K562 (cell line): ENCODE results near the gene TNIP1. TPM values are rescaled to one million over a fixed set of nuclear protein-coding genes. Genes with fewer than 3 reads are reported as not detected.

Experiments
- ADNP ChIP-seq: fragments of 200-800 bp; sonication (Bioruptor generic); IDR thresholded peaks from 2 replicates; pipeline ENCODE4 v1.6.1; 2016; ENCODE audit warnings: missing genetic modification characterization, missing compliant biosample characterization
- ARID1B ChIP-seq: fragments of 450-650 bp; IDR thresholded peaks from 2 replicates; pipeline ENCODE4 v1.6.1; 2016; ENCODE audit warnings: antibody characterized with exemption, mild to moderate bottlenecking, inconsistent platforms
- E2F6 ChIP-seq, 2 experiments: IDR thresholded peaks; 2 replicates each; pipeline ENCODE4 v1.6.1; 2011; ENCODE audit warnings: borderline replicate concordance in 1 of 2, control low read depth in 1 of 2, low read depth in 1 of 2, low read length in 1 of 2, mild to moderate bottlenecking in 1 of 2, mixed read lengths in 1 of 2, moderate library complexity in 1 of 2; ENCODE audit not compliant: insufficient read depth in 1 of 2, insufficient read length in 1 of 2, poor library complexity in 1 of 2, severe bottlenecking in 1 of 2; ENCODE audit errors: extremely low read depth in 1 of 2
- GABPA ChIP-seq: fragments of 200-800 bp; sonication (Bioruptor generic); conservative IDR thresholded peaks from 2 replicates; pipeline ENCODE4 v1.6.1; 2016; ENCODE audit warnings: low read depth, missing genetic modification characterization, missing compliant biosample characterization
- GABPB2 ChIP-seq: fragments of 250-450 bp; sonication (Bioruptor Pico); conservative IDR thresholded peaks from 2 replicates; pipeline ENCODE4 v1.5.1; 2021; ENCODE audit warnings: mild to moderate bottlenecking
- GTF2F1 ChIP-seq: IDR thresholded peaks from 2 replicates; pipeline ENCODE4 v1.6.1; 2011; ENCODE audit warnings: low read depth, low read length, improper control_type of control experiment
- KLF6 ChIP-seq: fragments of 250-450 bp; sonication (Bioruptor Pico); IDR thresholded peaks from 2 replicates; pipeline ENCODE4 v1.4.0; 2020; ENCODE audit warnings: mild to moderate bottlenecking, moderate library complexity, borderline replicate concordance
- MAFG ChIP-seq: fragments of 450-650 bp; conservative IDR thresholded peaks from 2 replicates; pipeline ENCODE4 v1.6.1; 2016; ENCODE audit warnings: missing genetic modification characterization, missing compliant biosample characterization
- NR2F6 ChIP-seq: fragments of 450-650 bp; formaldehyde crosslinking; IDR thresholded peaks from 2 replicates; pipeline ENCODE4 v1.4.0; 2020; ENCODE audit warnings: mild to moderate bottlenecking
- PATZ1 ChIP-seq: fragments of 250-450 bp; sonication (Bioruptor Pico); IDR thresholded peaks from 2 replicates; pipeline ENCODE4 v1.5.0; 2020; ENCODE audit warnings: mild to moderate bottlenecking, borderline replicate concordance
- RAD21 ChIP-seq, 2 experiments: fragments of 250-450 bp in 1 of 2; fragments of 450-650 bp in 1 of 2; sonication (Bioruptor Pico) in 1 of 2; formaldehyde crosslinking in 1 of 2; IDR thresholded peaks in 1 of 2; conservative IDR thresholded peaks in 1 of 2; 2 replicates each; pipeline versions ENCODE4 v1.4.0 to v1.8.0; 2020 to 2022; ENCODE audit warnings: mild to moderate bottlenecking in 2 of 2, moderate library complexity in 1 of 2
- SFPQ ChIP-seq: fragments of 200-400 bp; formaldehyde crosslinking; IDR thresholded peaks from 2 replicates; pipeline ENCODE4 v1.6.1; 2017; ENCODE audit warnings: mild to moderate bottlenecking, low read depth, low read length, moderate library complexity
- SIN3B ChIP-seq: fragments of 450-650 bp; IDR thresholded peaks from 2 replicates; pipeline ENCODE4 v1.6.1; 2017; ENCODE audit warnings: low read depth, mild to moderate bottlenecking, moderate library complexity
- SMAD3 ChIP-seq: fragments of 450-650 bp; formaldehyde crosslinking; conservative IDR thresholded peaks from 2 replicates; pipeline ENCODE4 v1.4.0; 2020; ENCODE audit warnings: mild to moderate bottlenecking
- SP2 ChIP-seq: IDR thresholded peaks from 2 replicates; pipeline ENCODE4 v1.6.1; 2011; ENCODE audit warnings: mild to moderate bottlenecking, low read depth, low read length, moderate library complexity; ENCODE audit not compliant: poor library complexity, severe bottlenecking; ENCODE audit errors: extremely low read depth
- STAT5B ChIP-seq: fragments of 250-450 bp; sonication (Bioruptor Pico); IDR thresholded peaks from 2 replicates; pipeline ENCODE4 v1.8.0; 2021; ENCODE audit warnings: mild to moderate bottlenecking, inconsistent platforms
- ZKSCAN8 ChIP-seq: fragments of 200-800 bp; sonication (Bioruptor generic); IDR thresholded peaks from 2 replicates; pipeline ENCODE4 v1.6.1; 2016; ENCODE audit warnings: missing genetic modification characterization, missing compliant biosample characterization
- ZNF507 ChIP-seq: conservative IDR thresholded peaks from 2 replicates; pipeline ENCODE4 v1.6.1; 2017; ENCODE audit warnings: missing genetic modification characterization, missing compliant biosample characterization
- ZNF512 ChIP-seq: IDR thresholded peaks from 2 replicates; pipeline ENCODE4 v1.6.1; 2016; ENCODE audit warnings: missing genetic modification characterization, missing compliant biosample characterization
- ZZZ3 ChIP-seq: fragments of 450-650 bp; IDR thresholded peaks from 2 replicates; pipeline ENCODE4 v1.6.1; 2016; ENCODE audit warnings: antibody characterized with exemption, mild to moderate bottlenecking, moderate library complexity
- polyA plus RNA-seq, 8 experiments: library from polyadenylated mRNA; depleted of rRNA in 4 of 8; stranded (reverse) in 5 of 8; unstranded in 3 of 8; fragments of >200 nt; fragmentation: Nextera tagmentation in 2 of 8; fragmentation: Illumina TruSeq in 1 of 8; extraction: Ambion mirVana in 2 of 8; extraction: Trizol in 1 of 8; gene quantifications; 2 replicates each; pipeline versions ENCODE4 v1.2.1 to v1.2.3, GENCODE V29; 2011 to 2014; ENCODE audit warnings: inconsistent platforms in 1 of 8, missing spikeins in 1 of 8
- total RNA-seq, 7 experiments: library from RNA; depleted of rRNA in 6 of 7; stranded (reverse); fragments of >200 nt in 6 of 7; fragmentation: Illumina TruSeq in 2 of 7; extraction: Trizol in 2 of 7; gene quantifications; 2 replicates each; pipeline versions ENCODE4 v1.2.1 to v1.2.3, GENCODE V29; 2011 to 2021; ENCODE audit warnings: low replicate concordance in 1 of 7

TNIP1 gene
- total and polyA plus RNA-seq, 9 of the 15 experiments (the other 6 are each of a cell fraction or from before 2014, with no cell fraction given): 0.46 to 41.0 (median 24.6) TPM

GRCh38 chr5:151015974-151016587 lies 64.8 kb downstream of the TNIP1 start (continued):
- no peak for TF ChIP-seq ZZZ3
- TF ChIP-seq GABPA: peak; percentile 40; the same call in 1 of the 2 replicates
- TF ChIP-seq GTF2F1: no peak
- no peak for TF ChIP-seq ADNP (tag)
- TF ChIP-seq SIN3B: no peak
- no peak for TF ChIP-seq ZNF507 (tag)
- no peak for TF ChIP-seq NR2F6 (CRISPR knock-in tag)
- TF ChIP-seq GABPB2 (CRISPR knock-in tag): no peak
- TF ChIP-seq SFPQ: no peak
- TF ChIP-seq STAT5B (CRISPR knock-in tag): no peak
- TF ChIP-seq SP2: no peak
- TF ChIP-seq ZKSCAN8 (CRISPR knock-in tag): no peak
- no peak for TF ChIP-seq E2F6 (IDR thresholded peaks at IDR 0.05; ENCODE audit: borderline replicate concordance in 1 of 2, extremely low read depth in 1 of 2, insufficient read depth in 1 of 2, insufficient read length in 1 of 2, low read depth in 1 of 2, low read length in 1 of 2, poor library complexity in 1 of 2, severe bottlenecking in 1 of 2)
- TF ChIP-seq MAFG (tag): no peak
- TF ChIP-seq ZNF512 (tag): no peak
- TF ChIP-seq RAD21 (CRISPR knock-in tag; conservative IDR thresholded peaks at IDR 0.05 in 1 of 2, IDR thresholded peaks at IDR 0.05 in 1 of 2): no peak
- TF ChIP-seq KLF6 (CRISPR knock-in tag): no peak
- peak; percentile 90 for TF ChIP-seq ARID1B
- no peak for TF ChIP-seq SMAD3 (CRISPR knock-in tag)
- TF ChIP-seq PATZ1 (CRISPR knock-in tag): no peak
